ENCODE data around the gene ACTN4. TPM values are rescaled to one million over a fixed set of nuclear protein-coding genes. Genes with fewer than 3 reads are reported as not detected.

The ACTN4 gene
- total RNA-seq, 2 experiments from 2014 or later, result 267 to 270 TPM

DNA sequence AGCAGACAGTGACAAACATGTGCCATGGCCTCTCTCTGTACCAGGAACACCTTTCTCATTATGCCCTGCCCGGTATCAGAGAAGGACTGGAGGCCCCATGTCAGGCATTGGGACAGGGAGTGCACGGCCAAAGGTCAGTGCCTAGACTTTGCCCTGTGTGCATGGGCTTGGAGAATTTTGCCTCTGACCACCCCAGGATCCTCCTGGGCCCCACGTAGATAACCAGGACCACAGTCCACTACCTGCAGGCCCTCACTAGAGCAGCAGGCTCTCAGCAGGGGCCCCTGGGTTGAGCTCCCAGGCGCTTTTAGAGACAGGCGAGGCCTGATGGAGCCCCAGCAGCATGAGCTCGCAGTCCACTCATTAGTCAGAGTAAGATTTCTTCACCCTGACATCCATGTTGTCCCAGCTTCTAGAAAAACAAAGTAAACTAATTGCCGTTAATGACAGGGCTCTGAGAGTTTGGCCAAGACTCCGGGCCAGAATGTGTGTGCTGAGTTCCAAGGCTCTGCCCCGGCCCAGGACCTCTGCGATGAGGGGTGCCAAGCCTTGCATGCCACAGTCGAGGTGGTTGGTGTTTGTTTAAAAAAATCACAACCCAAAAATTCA is 54.1 kb downstream of the ACTN4 start:
- ChIA-PET POLR2A (no interaction called here), CTCF (no interaction called here)
- Mint-ChIP-seq H3K27ac (no peak overlapping the region), H3K9me3 (no peaks in the 10 kb centered on the region), H3K4me1 (ENCODE audit: low read depth) (peaks cover 22% of the 10 kb centered on the region), H3K4me3 (no peak overlapping the region), H3K36me3 (peaks cover 11% of the 10 kb centered on the region), H3K27me3 (no peaks in the 10 kb centered on the region)
- intact Hi-C loops (cut with micrococcal nuclease), result no loop called here
- DNase-seq, result no peak

DNA sequence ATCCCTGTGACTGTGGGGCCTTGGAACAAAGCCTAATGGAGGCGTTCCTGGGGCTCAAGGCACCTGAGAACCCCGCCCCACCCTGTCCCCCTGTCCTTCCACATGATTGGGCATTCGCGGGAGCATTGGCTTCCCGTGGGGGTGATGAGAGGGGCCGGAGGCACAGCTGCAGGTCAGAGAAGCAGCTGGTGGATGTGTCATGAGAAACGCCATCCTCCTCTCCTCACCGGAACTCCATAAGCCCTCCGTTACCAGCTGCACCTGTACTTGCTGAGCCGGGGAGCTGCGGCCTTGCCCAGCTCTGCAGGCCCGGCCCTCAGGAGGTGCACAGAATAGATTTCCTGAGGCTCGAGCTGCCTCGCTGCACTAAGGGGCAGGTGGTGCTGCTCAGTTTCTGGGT is 54.8 kb downstream of the ACTN4 start:
- no peak overlapping the region for H3K4me3 Mint-ChIP-seq
- no peaks in the 10 kb centered on the region for H3K27me3 Mint-ChIP-seq
- H3K36me3 Mint-ChIP-seq, result peaks cover 13% of the 10 kb centered on the region
- H3K4me1 Mint-ChIP-seq (ENCODE audit: low read depth), result peaks cover 15% of the 10 kb centered on the region
- intact Hi-C loops (cut with micrococcal nuclease), result no loop called here
- no peak overlapping the region for H3K27ac Mint-ChIP-seq
- ChIA-PET CTCF (no interaction called here), POLR2A (no interaction called here)
- no peak for DNase-seq
- no peaks in the 10 kb centered on the region for H3K9me3 Mint-ChIP-seq

DNA sequence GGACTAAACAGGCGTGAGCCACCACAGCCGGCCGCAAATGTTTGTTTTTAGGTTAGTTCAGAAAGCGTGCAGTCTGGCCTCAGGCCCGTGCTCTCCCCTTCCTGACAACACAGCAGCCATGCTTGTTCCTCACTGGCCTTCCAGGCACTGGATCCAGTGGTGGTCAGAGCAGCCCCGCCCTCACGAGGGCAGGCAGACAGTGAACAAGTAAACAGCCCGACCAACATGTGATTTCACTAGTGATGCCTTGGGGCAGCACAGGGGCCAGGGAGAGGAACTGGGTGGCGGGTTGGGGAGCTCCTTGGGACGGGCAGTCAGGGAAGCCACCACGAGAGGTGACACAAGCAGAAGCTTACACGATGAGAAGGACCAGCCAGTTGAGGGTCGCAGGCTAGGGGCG is 56.1 kb downstream of the ACTN4 start:
- intact Hi-C loops (cut with micrococcal nuclease), result no loop called here

DNA sequence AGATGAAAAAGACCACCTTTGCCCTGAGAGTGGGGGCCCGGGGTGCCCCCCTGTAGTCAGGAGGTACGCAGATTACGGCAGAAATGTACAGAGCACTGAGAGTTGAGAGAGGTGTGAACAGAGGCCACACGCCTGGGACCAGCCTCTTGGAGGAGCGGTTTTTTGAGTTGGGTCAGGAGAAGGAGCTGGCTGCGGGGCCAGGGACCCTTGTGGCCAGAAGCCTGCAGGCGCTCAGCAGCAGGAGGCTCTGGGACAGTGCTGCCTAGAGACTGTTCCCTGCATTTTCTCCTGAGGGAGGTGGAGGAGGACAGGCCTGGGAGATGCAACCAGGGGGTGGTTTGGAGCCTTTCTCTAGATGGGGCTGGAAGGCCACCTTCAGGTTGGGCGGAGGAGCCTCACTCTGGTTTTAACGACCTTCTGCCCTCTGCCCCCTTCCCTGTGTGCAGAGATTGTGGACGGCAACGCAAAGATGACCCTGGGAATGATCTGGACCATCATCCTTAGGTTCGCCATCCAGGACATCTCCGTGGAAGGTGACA is 57.1 kb downstream of the ACTN4 start:
- H3K4me1 Mint-ChIP-seq (ENCODE audit: low read depth), result no peaks in the 10 kb centered on the region
- H3K36me3 Mint-ChIP-seq, result peaks cover 21% of the 10 kb centered on the region
- no peak overlapping the region for H3K27ac Mint-ChIP-seq
- intact Hi-C loops (cut with micrococcal nuclease), result no loop called here
- ChIA-PET CTCF (interaction anchor here (1.0 kb wide), 1 partner anchor 67 kb away, joined by 4 read pairs; no protein-coding TSS in a partner anchor), POLR2A (no interaction called here)
- no peaks in the 10 kb centered on the region for H3K9me3 Mint-ChIP-seq
- no peaks in the 10 kb centered on the region for H3K27me3 Mint-ChIP-seq
- H3K4me3 Mint-ChIP-seq, result no peak overlapping the region
- DNase-seq, result no peak

More for the DNA sequence above, 56.1 kb downstream of the ACTN4 start:
- no peak overlapping the region for H3K4me3 Mint-ChIP-seq
- peaks cover 19% of the 10 kb centered on the region for H3K36me3 Mint-ChIP-seq
- no peak overlapping the region for H3K27ac Mint-ChIP-seq
- H3K27me3 Mint-ChIP-seq, result no peaks in the 10 kb centered on the region
- ChIA-PET CTCF (no interaction called here), POLR2A (no interaction called here)
- no peaks in the 10 kb centered on the region for H3K9me3 Mint-ChIP-seq
- no peak for DNase-seq
- peaks cover 7% of the 10 kb centered on the region for H3K4me1 Mint-ChIP-seq (ENCODE audit: low read depth)

DNA sequence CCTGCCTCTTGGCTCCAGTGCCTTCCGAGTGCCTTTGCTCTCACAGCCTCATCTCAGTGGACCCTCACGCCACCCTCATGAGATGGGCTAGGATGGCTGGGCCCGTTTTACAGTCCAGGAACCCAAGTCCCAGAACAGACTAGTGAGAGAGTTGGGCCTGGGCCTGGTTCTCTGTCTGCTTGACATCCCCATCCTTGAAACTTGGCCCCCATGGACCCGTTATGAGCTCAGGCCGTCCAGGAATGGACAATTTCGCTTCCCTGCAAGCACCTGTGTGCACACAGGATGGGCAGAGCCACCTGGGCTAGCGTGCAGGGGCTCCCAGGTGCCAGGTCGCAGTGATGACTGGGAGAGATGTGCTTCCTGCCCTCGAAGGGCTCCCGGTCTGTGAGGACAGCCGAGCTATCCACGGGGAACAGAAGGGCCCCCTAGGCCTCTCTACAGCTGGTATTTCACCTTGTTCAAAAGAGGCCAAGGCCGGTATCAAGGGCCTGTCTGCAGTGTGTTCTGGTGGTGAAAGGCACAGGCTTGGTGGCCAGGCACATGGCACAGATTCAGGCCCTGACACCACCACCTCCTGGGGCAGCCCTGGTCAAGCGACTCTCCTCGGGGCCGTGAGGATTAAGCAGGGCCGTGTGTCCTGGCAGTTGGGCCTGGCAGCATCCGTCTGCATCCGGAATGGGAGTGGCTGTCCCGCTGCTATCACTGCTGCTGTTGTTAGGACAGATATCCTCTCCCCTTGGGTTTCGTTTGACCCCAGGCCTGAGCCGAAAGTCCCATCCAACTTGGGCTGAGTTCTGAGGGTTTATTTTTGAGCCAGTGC is 58.0 kb downstream of the ACTN4 start:
- Mint-ChIP-seq H3K27me3 (no peaks in the 10 kb centered on the region), H3K27ac (no peak overlapping the region), H3K36me3 (peaks cover 21% of the 10 kb centered on the region), H3K4me1 (ENCODE audit: low read depth) (no peaks in the 10 kb centered on the region), H3K4me3 (no peak overlapping the region), H3K9me3 (no peaks in the 10 kb centered on the region)
- intact Hi-C loops (cut with micrococcal nuclease), result no loop called here
- ChIA-PET CTCF (interaction anchor here (1.0 kb wide), 1 partner anchor 68 kb away, joined by 4 read pairs; no protein-coding TSS in a partner anchor), POLR2A (no interaction called here)
- DNase-seq, result no peak

DNA sequence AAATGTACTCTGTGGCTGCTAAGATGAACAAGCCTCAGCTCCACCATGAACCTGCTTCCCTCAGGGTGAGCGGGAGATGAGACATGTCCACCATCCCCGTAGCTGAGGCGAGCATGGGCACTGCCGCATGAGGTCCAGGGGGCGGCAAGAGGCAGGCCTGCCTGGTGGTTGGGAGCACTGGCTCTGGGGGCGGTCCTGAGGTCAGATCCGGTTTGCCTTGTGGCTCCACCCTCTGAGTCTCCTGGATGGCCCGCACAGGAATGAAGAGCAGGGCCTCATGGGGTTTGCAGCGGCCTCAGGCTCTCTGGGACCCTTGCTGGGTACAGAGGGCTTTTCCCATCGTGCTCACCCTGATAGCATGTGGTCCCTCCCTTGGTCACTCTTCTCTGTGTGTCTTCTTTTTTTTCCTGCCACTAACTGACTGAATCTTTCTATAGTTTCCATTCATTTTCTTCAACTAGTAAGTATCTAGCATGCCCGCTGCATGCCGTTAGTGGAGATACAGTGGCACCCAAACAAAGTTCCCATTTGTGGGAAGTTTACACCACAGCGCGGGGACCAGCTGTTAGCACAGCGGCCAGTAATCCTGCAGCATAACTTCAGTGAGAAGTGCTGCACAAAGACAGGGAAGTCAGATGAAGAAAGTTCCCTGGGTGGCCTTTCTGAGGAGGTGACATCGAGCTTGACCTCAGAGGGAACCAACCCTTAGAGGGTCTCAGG is 59.5 kb downstream of the ACTN4 start:
- H3K27me3 Mint-ChIP-seq, result no peaks in the 10 kb centered on the region
- no peaks in the 10 kb centered on the region for H3K4me1 Mint-ChIP-seq (ENCODE audit: low read depth)
- ChIA-PET CTCF (interaction anchor here (1.0 kb wide), 1 partner anchor 50 kb away, joined by 3 read pairs; no protein-coding TSS in a partner anchor), POLR2A (no interaction called here)
- H3K9me3 Mint-ChIP-seq, result no peaks in the 10 kb centered on the region
- H3K27ac Mint-ChIP-seq, result no peak overlapping the region
- peaks cover 28% of the 10 kb centered on the region for H3K36me3 Mint-ChIP-seq
- DNase-seq, result no peak
- intact Hi-C loops (cut with micrococcal nuclease), result no loop called here
- H3K4me3 Mint-ChIP-seq, result no peak overlapping the region

DNA sequence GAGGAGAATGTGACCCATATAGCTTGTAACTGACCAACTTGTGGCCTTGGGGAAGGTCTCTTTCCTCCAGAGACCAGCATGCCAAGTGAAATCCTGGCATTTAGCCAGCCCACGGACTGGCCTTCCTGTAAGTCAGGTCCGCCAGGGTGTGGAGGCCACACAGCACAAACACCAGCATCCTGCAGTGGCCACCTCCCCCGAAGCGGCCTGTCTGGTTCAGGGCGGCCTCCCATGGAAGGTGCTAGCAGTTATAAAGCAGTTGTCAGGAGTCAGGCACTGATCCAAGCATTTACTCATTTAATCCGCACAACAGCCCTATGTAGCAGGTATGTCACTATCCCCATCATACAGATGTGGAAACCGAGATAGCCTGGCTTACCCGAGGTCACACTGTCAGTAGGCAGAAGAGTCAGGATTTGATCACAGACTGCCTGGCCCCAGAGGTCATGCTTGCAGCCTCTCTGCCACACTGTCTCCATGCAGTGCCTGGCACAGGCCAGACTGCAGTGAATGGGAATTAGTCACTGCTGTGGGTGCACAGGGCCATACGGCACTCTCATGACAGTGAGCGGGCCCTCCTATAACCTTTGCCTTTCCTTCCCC is 60.2 kb downstream of the ACTN4 start:
- peaks cover 29% of the 10 kb centered on the region for H3K36me3 Mint-ChIP-seq
- no peak for DNase-seq
- POLR2A ChIA-PET, result no interaction called here
- intact Hi-C loops (cut with micrococcal nuclease), result no loop called here
- H3K4me3 Mint-ChIP-seq, result no peak overlapping the region
- H3K27ac Mint-ChIP-seq, result no peak overlapping the region
- CTCF ChIA-PET, result no interaction called here
- H3K4me1 Mint-ChIP-seq (ENCODE audit: low read depth), result no peaks in the 10 kb centered on the region
- H3K9me3 Mint-ChIP-seq, result no peaks in the 10 kb centered on the region
- no peaks in the 10 kb centered on the region for H3K27me3 Mint-ChIP-seq

DNA sequence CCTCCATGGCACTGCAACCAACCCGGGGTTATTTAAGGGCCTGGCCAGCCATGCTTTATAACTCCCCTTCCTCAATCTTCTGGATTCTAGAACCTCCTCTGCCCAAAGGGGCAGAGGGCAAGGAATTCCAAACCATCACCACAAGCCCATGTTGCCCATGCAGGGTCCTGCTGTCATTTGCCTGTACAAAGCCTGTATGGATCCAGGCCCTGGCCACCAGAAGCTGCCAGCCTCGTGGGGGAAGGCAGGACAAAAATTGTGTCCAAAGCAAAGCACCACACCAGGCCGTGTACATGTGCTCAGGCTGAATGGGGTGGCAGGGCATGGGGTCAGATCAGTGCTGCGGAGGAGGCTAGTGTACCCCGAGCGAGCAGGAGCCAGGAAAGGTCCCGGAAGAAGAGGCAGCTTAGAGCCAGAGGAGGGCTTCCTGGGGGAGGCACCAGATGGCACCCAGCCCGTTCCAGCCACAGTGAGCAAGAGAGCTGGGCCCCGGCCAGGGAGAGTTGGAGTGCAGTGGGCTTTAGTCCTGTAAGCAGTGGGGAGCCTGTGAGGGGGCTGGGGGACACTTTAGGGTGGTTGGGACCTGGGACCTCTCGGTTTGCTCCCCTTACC is 61.1 kb downstream of the ACTN4 start:
- CTCF ChIA-PET, result no interaction called here
- POLR2A ChIA-PET, result no interaction called here

DNA sequence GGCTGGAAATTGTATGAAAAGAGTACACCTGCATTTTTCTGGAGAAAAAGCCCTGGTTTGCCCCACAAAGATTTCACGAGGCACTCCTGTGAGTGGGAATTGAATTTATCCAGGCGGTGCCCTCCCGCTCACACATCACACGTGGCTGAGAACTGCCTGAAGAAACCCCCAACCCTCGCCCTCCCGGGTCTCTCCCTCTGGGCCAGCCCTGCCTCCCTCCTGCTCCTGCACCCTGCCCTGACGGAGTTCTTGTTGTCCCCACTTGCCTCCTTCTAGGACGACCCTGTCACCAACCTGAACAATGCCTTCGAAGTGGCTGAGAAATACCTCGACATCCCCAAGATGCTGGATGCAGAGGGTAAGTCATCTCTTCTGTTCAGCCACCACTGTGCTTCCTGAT is 61.7 kb downstream of the ACTN4 start:
- POLR2A ChIA-PET, result no interaction called here
- Mint-ChIP-seq H3K36me3 (peaks cover 34% of the 10 kb centered on the region), H3K9me3 (no peaks in the 10 kb centered on the region), H3K4me3 (no peak overlapping the region), H3K4me1 (ENCODE audit: low read depth) (no peaks in the 10 kb centered on the region), H3K27me3 (no peaks in the 10 kb centered on the region), H3K27ac (no peak overlapping the region)
- CTCF ChIA-PET, result no interaction called here
- DNase-seq, result no peak
- intact Hi-C loops (cut with micrococcal nuclease), result no loop called here

More for the DNA sequence above, 61.1 kb downstream of the ACTN4 start:
- Mint-ChIP-seq H3K4me3 (no peak overlapping the region), H3K27ac (no peak overlapping the region), H3K4me1 (ENCODE audit: low read depth) (no peaks in the 10 kb centered on the region), H3K9me3 (no peaks in the 10 kb centered on the region), H3K27me3 (no peaks in the 10 kb centered on the region), H3K36me3 (peaks cover 30% of the 10 kb centered on the region)
- no peak for DNase-seq
- intact Hi-C loops (cut with micrococcal nuclease), result no loop called here

DNA sequence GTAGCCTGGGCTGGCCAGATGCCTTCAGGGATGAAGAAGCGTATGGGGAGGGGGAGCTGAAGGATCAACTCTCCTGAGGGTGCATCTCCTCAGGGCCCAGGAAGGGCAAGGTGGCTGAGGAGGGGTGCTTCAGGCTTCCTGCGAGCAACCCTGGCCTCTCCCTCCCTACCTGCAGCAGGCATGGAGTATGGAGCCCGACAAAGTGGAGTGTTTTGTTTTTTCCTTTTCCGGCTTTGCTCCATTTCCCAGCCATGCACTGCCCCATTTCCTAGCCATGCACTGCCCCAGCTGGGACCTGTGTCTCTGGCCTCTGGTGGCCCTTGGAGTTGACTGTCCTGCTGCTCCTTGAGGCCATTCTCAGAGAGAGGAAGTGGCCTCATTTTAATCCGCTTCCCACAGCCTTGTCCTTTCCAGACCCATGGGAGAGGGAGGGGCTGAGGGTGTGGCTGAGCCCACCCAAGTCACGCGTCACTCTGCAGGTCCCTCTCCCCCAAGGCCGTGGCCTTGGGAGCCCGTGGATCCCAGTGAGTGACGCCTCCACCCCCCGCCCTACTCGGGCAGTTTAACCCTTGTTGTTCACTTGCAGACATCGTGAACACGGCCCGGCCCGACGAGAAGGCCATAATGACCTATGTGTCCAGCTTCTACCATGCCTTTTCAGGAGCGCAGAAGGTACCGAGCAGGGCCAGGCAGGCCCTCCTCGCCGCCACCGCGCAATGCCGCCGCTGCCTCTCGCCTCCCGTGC is 62.4 kb downstream of the ACTN4 start:
- ChIA-PET CTCF (no interaction called here), POLR2A (no interaction called here)
- Mint-ChIP-seq H3K27ac (no peak overlapping the region), H3K9me3 (no peaks in the 10 kb centered on the region), H3K4me1 (ENCODE audit: low read depth) (no peaks in the 10 kb centered on the region), H3K27me3 (no peaks in the 10 kb centered on the region), H3K4me3 (no peak overlapping the region), H3K36me3 (peaks cover 38% of the 10 kb centered on the region)
- intact Hi-C loops (cut with micrococcal nuclease), result no loop called here
- DNase-seq, result no peak

DNA sequence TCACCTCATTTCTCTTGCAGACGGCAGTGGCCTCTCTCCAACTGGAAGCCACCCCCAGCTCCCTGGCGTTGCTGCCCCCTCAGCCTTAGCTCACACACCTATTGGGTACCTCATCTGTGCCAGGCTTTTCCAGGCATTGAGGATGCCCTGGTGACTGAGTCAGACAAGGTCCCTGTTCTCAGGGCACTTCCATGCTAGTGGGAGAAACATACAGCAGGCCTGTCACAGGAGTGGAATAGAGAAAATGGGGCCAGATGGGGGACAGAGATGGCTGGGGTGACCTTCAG is 62.9 kb downstream of the ACTN4 start:
- Mint-ChIP-seq H3K27ac (no peak overlapping the region), H3K4me3 (no peak overlapping the region), H3K9me3 (no peaks in the 10 kb centered on the region), H3K36me3 (peaks cover 38% of the 10 kb centered on the region), H3K4me1 (ENCODE audit: low read depth) (no peaks in the 10 kb centered on the region), H3K27me3 (no peaks in the 10 kb centered on the region)
- intact Hi-C loops (cut with micrococcal nuclease), result no loop called here
- ChIA-PET CTCF (no interaction called here), POLR2A (no interaction called here)
- no peak for DNase-seq

All from activated CD4-positive, alpha-beta memory T cell treated with anti-CD3 and anti-CD28 coated beads for 36 hours (primary cell).